HepG2 (cell line): ENCODE results near the gene LRP1B. TPM values are rescaled to one million over a fixed set of nuclear protein-coding genes. Genes with fewer than 3 reads are reported as not detected.
A peak's percentile ranks its signal among the peaks of the same experiment; 100 is the strongest.

Experiments
- ATAC-seq: fragments of 200-7000 bp; cut with Tn5 transposase; 3 replicates; pipeline ENCODE4 v1.9.1; 2020; ENCODE audit warnings: mild to moderate bottlenecking, moderate library complexity
- BruUV-seq: library from RNA; stranded (reverse); fragments of 400-500 nt; replicated peaks from 2 replicates; lab custom pipeline; 2021; lab: Mats Ljungman, UMichigan
- CTCF ChIA-PET: fragments of 300-600 bp; formaldehyde crosslinking; extraction: SDS; loops from one replicate; lab custom pipeline; 2021; ENCODE audit warnings: low total read pairs, inconsistent platforms, low intra/inter-chr PET ratio; lab: Yijun Ruan, JAX
- POLR2A ChIA-PET: fragments of 350-600 bp; sonication (Branson Sonifier 250); formaldehyde crosslinking; loops from one replicate; lab custom pipeline; 2020; ENCODE audit warnings: antibody characterized with exemption, inconsistent platforms; lab: Yijun Ruan, JAX
- DNase-seq: peaks from one replicate; pipeline ENCODE4 v3.0.0-alpha.2; 2015; ENCODE audit warnings: low spot score
- FAIRE-seq: peaks from 3 replicates; lab custom pipeline; 2011; peaks lifted over from hg19 to GRCh38; lab: Jason Lieb, UNC
- H2AFZ ChIP-seq: one replicate; pipeline ENCODE4 v1.6.1; 2011; ENCODE audit warnings: low read length, inconsistent platforms
- H3K27ac ChIP-seq: fragments of 300-600 bp; 3 replicates; pipeline ENCODE4 v1.8.0; 2011; ENCODE audit warnings: mixed run types, mild to moderate bottlenecking, mixed read lengths, low read length, inconsistent platforms; ENCODE audit not compliant: insufficient read depth; ENCODE audit errors: extremely low read length
- H3K27me3 ChIP-seq, 2 experiments: fragments of 200-600 bp in 1 of 2; 2 replicates in 1 of 2; 3 replicates in 1 of 2; pipeline versions ENCODE4 v1.6.0 to v1.8.0; 2011; ENCODE audit warnings: low read length in 2 of 2, mild to moderate bottlenecking in 2 of 2, moderate library complexity in 2 of 2, inconsistent platforms in 1 of 2; ENCODE audit not compliant: insufficient read depth in 2 of 2, control insufficient read depth in 1 of 2
- H3K36me3 ChIP-seq, 2 experiments: fragments of 200-600 bp in 1 of 2; replicated peaks in 1 of 2; 2 replicates in 1 of 2; 3 replicates in 1 of 2; pipeline versions ENCODE4 v1.5.1 to v1.8.0; 2011; ENCODE audit warnings: low read length in 2 of 2, inconsistent platforms in 1 of 2; ENCODE audit not compliant: insufficient read depth in 2 of 2, control insufficient read depth in 1 of 2
- H3K4me1 ChIP-seq: 2 replicates; pipeline ENCODE4 v1.5.1; 2012; ENCODE audit warnings: low read length, inconsistent platforms; ENCODE audit not compliant: insufficient read depth
- H3K4me2 ChIP-seq: 2 replicates; pipeline ENCODE4 v1.6.0; 2011; ENCODE audit warnings: low read depth, low read length, inconsistent platforms
- H3K4me3 ChIP-seq, 3 experiments: fragments of 200-600 bp in 1 of 3; sonication (generic), shearing (Covaris generic) in 1 of 3; replicated peaks in 1 of 3; 2 replicates each; pipeline ENCODE4 v1.5.1; 2011 to 2016; ENCODE audit warnings: low read length in 3 of 3, inconsistent platforms in 2 of 3, low read depth in 2 of 3, mild to moderate bottlenecking in 2 of 3, control low read depth in 1 of 3, mixed read lengths in 1 of 3; ENCODE audit not compliant: insufficient read depth in 1 of 3
- H3K79me2 ChIP-seq: one replicate; pipeline ENCODE4 v1.6.1; 2011; ENCODE audit warnings: low read length, inconsistent platforms; ENCODE audit not compliant: insufficient read depth
- H3K9ac ChIP-seq: 2 replicates; pipeline ENCODE4 v1.6.0; 2011; ENCODE audit warnings: mild to moderate bottlenecking, low read depth, low read length, inconsistent platforms; ENCODE audit not compliant: insufficient read depth
- H3K9me3 ChIP-seq: 2 replicates; pipeline ENCODE4 v1.5.1; 2012; ENCODE audit warnings: mild to moderate bottlenecking, low read length
- H4K20me1 ChIP-seq: 2 replicates; pipeline ENCODE4 v1.6.0; 2011; ENCODE audit warnings: inconsistent platforms, mild to moderate bottlenecking, low read length, moderate library complexity; ENCODE audit not compliant: insufficient read depth
- ATF4 ChIP-seq, 2 experiments: fragments of 450-650 bp in 1 of 2; sonication (generic) in 1 of 2; formaldehyde crosslinking; IDR thresholded peaks; 2 replicates each; pipeline versions ENCODE4 v1.5.0 to v1.8.0; 2020 to 2022; ENCODE audit warnings: mild to moderate bottlenecking in 1 of 2, missing genetic modification reagents in 1 of 2
- MAFF ChIP-seq: IDR thresholded peaks from 2 replicates; pipeline ENCODE4 v1.6.1; 2011; ENCODE audit warnings: low read depth, low read length, improper control_type of control experiment
- MAFK ChIP-seq, 2 experiments: IDR thresholded peaks in 1 of 2; conservative IDR thresholded peaks in 1 of 2; 2 replicates each; pipeline ENCODE4 v1.6.1; 2011; ENCODE audit warnings: improper control_type of control experiment in 2 of 2, low read length in 2 of 2
- TSC22D2 ChIP-seq: sonication (generic); formaldehyde crosslinking; IDR thresholded peaks from 2 replicates; pipeline ENCODE4 v1.5.1; 2020; ENCODE audit warnings: missing genetic modification reagents, mild to moderate bottlenecking, borderline replicate concordance
- ZNF264 ChIP-seq: sonication (generic); formaldehyde crosslinking; IDR thresholded peaks from 2 replicates; pipeline ENCODE4 v1.4.0; 2020; ENCODE audit warnings: missing genetic modification reagents
- ZNF577 ChIP-seq: sonication (generic); formaldehyde crosslinking; IDR thresholded peaks from 2 replicates; pipeline ENCODE4 v1.4.0; 2020; ENCODE audit warnings: mild to moderate bottlenecking, low read depth, missing genetic modification reagents, borderline replicate concordance
- WGBS: methylation state at CpG from one replicate; pipeline ENCODE4 v1.1.6; 2017; ENCODE audit warnings: low lambda C conversion rate; 5-methylcytosine and 5-hydroxymethylcytosine counted together
- in situ Hi-C: cut with HindIII; loops from 2 replicates; pipeline ENCODE4 v1.10.0; 2017; ENCODE audit warnings: low pct_unique_long_range_greater_than_20kb; ENCODE audit not compliant: extremely low pct_ligation_motif_present
- intact Hi-C: fragments of 100-400 bp; cut with micrococcal nuclease; formaldehyde crosslinking; loops from one replicate; pipeline ENCODE4 v1.10.0; 2022; ENCODE audit not compliant: unreplicated experiment
- polyA plus RNA-seq, 8 experiments: library from polyadenylated mRNA; depleted of rRNA in 3 of 8; stranded (reverse) in 7 of 8; unstranded in 1 of 8; fragments of >200 nt; fragmentation: Illumina TruSeq in 4 of 8; extraction: Trizol in 4 of 8; gene quantifications; 2 replicates each; pipeline versions ENCODE4 v1.2.1 to v1.2.3, GENCODE V29; 2011 to 2016; ENCODE audit warnings: low read depth in 4 of 8, missing spikeins in 1 of 8, mixed read lengths in 1 of 8; ENCODE audit not compliant: insufficient read depth in 1 of 8
- total RNA-seq, 5 experiments: library from RNA; depleted of rRNA; stranded (reverse); fragments of >200 nt; fragmentation: Illumina TruSeq; extraction: Trizol; gene quantifications; 2 replicates each; pipeline ENCODE4 v1.2.3, GENCODE V29; 2016; ENCODE audit warnings: low read depth in 1 of 5
- TF ChIP-seq, protein P1 (sequence below): sonication (generic); formaldehyde crosslinking; IDR thresholded peaks from 2 replicates; pipeline ENCODE4 v1.5.0; 2020; ENCODE audit warnings: missing genetic modification reagents
- TF ChIP-seq, protein P2 (sequence below): conservative IDR thresholded peaks from 2 replicates; pipeline ENCODE4 v1.6.1; 2018; ENCODE audit warnings: missing genetic modification reagents

LRP1B gene
- total and polyA plus RNA-seq, 2 of the 13 experiments (the other 11 are each of a cell fraction or from before 2014, with no cell fraction given): 0.04 TPM; not detected in 1

GRCh38 chr2:141697035-141697434 lies 433.8 kb downstream of the LRP1B start:
- no TSS peak for BruUV-seq
- DNase-seq (no peak), ATAC-seq (no peak), FAIRE-seq (no peak)
- in situ Hi-C loops: no loop called here
- H3K4me1 ChIP-seq: no peaks in the 10 kb centered on the region
- H3K27ac ChIP-seq: no peak overlapping the region
- POLR2A ChIA-PET: no interaction called here
- no peak overlapping the region for H3K4me3 ChIP-seq
- intact Hi-C loops: no loop called here
- H2AFZ ChIP-seq: no peak overlapping the region
- no peaks in the 10 kb centered on the region for H3K27me3 ChIP-seq
- 2% methylated on average over 3 of the region's 3 CpGs for WGBS
- H3K9me3 ChIP-seq: no peaks in the 10 kb centered on the region
- CTCF ChIA-PET: no interaction called here
- no peak for TF ChIP-seq ZNF264
- no peak for TF ChIP-seq TSC22D2 (CRISPR knock-in tag)
- TF ChIP-seq, protein P1, sequence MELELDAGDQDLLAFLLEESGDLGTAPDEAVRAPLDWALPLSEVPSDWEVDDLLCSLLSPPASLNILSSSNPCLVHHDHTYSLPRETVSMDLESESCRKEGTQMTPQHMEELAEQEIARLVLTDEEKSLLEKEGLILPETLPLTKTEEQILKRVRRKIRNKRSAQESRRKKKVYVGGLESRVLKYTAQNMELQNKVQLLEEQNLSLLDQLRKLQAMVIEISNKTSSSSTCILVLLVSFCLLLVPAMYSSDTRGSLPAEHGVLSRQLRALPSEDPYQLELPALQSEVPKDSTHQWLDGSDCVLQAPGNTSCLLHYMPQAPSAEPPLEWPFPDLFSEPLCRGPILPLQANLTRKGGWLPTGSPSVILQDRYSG (CRISPR knock-in tag): no peak
- no peak for TF ChIP-seq ATF4 (CRISPR knock-in tag; IDR thresholded peaks at IDR 0.05)
- TF ChIP-seq, protein P2, sequence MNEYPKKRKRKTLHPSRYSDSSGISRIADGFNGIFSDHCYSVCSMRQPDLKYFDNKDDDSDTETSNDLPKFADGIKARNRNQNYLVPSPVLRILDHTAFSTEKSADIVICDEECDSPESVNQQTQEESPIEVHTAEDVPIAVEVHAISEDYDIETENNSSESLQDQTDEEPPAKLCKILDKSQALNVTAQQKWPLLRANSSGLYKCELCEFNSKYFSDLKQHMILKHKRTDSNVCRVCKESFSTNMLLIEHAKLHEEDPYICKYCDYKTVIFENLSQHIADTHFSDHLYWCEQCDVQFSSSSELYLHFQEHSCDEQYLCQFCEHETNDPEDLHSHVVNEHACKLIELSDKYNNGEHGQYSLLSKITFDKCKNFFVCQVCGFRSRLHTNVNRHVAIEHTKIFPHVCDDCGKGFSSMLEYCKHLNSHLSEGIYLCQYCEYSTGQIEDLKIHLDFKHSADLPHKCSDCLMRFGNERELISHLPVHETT (CRISPR knock-in tag): no peak
- TF ChIP-seq MAFK (conservative IDR thresholded peaks at IDR 0.05 in 1 of 2, IDR thresholded peaks at IDR 0.05 in 1 of 2; ENCODE audit: low read length in 2 of 2): peak in 1 of 2 experiments; percentile 59; a peak in 2 of 4 replicates
- peak; percentile 57 for TF ChIP-seq MAFF
- TF ChIP-seq ZNF577: no peak
- H3K4me2 ChIP-seq: no peak overlapping the region
- no peaks in the 10 kb centered on the region for H3K79me2 ChIP-seq
- H3K36me3 ChIP-seq: no peaks in the 10 kb centered on the region
- H4K20me1 ChIP-seq: no peaks in the 10 kb centered on the region
- H3K9ac ChIP-seq: no peak overlapping the region
